A673 (cell line): ENCODE results near the gene MYL6B. TPM values are rescaled to one million over a fixed set of nuclear protein-coding genes. Genes with fewer than 3 reads are reported as not detected.
A peak's percentile ranks its signal among the peaks of the same experiment; 100 is the strongest.

Experiments
- Bru-seq: library from RNA; stranded (reverse); fragments of 400-500 nt; gene quantifications from one replicate; lab custom pipeline; 2021; lab: Mats Ljungman, UMichigan
- BruChase-seq, 2 experiments: library from RNA; stranded (reverse); fragments of 400-500 nt; gene quantifications; one replicate each; lab custom pipeline; 2021; lab: Mats Ljungman, UMichigan
- BruUV-seq: library from RNA; stranded (reverse); fragments of 400-500 nt; replicated peaks from 2 replicates; lab custom pipeline; 2021; lab: Mats Ljungman, UMichigan
- CTCF ChIA-PET: fragments of 300-600 bp; sonication (Branson Sonifier 250); formaldehyde crosslinking; loops from one replicate; lab custom pipeline; 2022; ENCODE audit warnings: antibody characterized with exemption; lab: Charles Lee
- POLR2A ChIA-PET: fragments of 300-600 bp; sonication (Branson Sonifier 250); formaldehyde crosslinking; loops from one replicate; lab custom pipeline; 2022; ENCODE audit warnings: antibody characterized with exemption; ENCODE audit not compliant: low non-redundant PET; lab: Charles Lee
- DNase-seq: peaks from one replicate; pipeline ENCODE4 v3.0.0-alpha.2; 2015; ENCODE audit warnings: low spot score
- H3K27ac ChIP-seq: fragments of 200-600 bp; sonication (generic); 2 replicates; pipeline ENCODE4 v1.5.1; 2016; ENCODE audit warnings: mixed run types, low read depth, mild to moderate bottlenecking, mixed read lengths, antibody characterized with exemption, low read length; ENCODE audit not compliant: poor library complexity, severe bottlenecking
- H3K27me3 ChIP-seq: fragments of 200-600 bp; sonication (generic); replicated peaks from 2 replicates; pipeline ENCODE4 v1.6.1; 2017; ENCODE audit warnings: mixed run types, low read depth, mild to moderate bottlenecking, mixed read lengths, antibody characterized with exemption, low read length; ENCODE audit not compliant: insufficient read depth, poor library complexity
- H3K36me3 ChIP-seq: fragments of 200-600 bp; sonication (generic); 2 replicates; pipeline ENCODE4 v1.6.1; 2016; ENCODE audit warnings: mixed run types, mild to moderate bottlenecking, mixed read lengths, antibody characterized with exemption, low read length; ENCODE audit not compliant: insufficient read depth, poor library complexity, severe bottlenecking
- H3K4me1 ChIP-seq: fragments of 200-600 bp; sonication (generic); 2 replicates; pipeline ENCODE4 v1.6.1; 2017; ENCODE audit warnings: mixed run types, mild to moderate bottlenecking, mixed read lengths, antibody characterized with exemption, low read length; ENCODE audit not compliant: insufficient read depth, poor library complexity, severe bottlenecking
- H3K4me3 ChIP-seq: fragments of 200-600 bp; sonication (generic); 2 replicates; pipeline ENCODE4 v1.5.1; 2016; ENCODE audit warnings: low read depth, mixed run types, mild to moderate bottlenecking, mixed read lengths, low read length; ENCODE audit not compliant: poor library complexity, severe bottlenecking
- H3K9me3 ChIP-seq: fragments of 200-600 bp; sonication (generic); 2 replicates; pipeline ENCODE4 v1.6.1; 2016; ENCODE audit warnings: mixed run types, low read depth, mild to moderate bottlenecking, mixed read lengths, antibody characterized with exemption, low read length; ENCODE audit not compliant: poor library complexity, severe bottlenecking
- EZH2 ChIP-seq: fragments of 200-600 bp; sonication (generic); IDR thresholded peaks from 2 replicates; pipeline ENCODE4 v1.6.1; 2017; ENCODE audit warnings: borderline replicate concordance, low read depth, mild to moderate bottlenecking, mixed read lengths, antibody characterized with exemption, low read length; ENCODE audit not compliant: poor library complexity, severe bottlenecking
- intact Hi-C: fragments of 100-400 bp; cut with micrococcal nuclease; formaldehyde crosslinking; loops from one replicate; pipeline ENCODE4 v1.10.0; 2022; ENCODE audit not compliant: unreplicated experiment
- long read RNA-seq: library from polyadenylated mRNA; stranded (forward); transcript quantifications from one replicate; pipeline ENCODE4 v2.0.0, GENCODE V29; 2022
- total RNA-seq: library from RNA; stranded (reverse); gene quantifications from 2 replicates; pipeline ENCODE4 v1.2.3, GENCODE V29; 2021
- TF ChIP-seq, protein P1 (sequence below): fragments of 300-800, 200-600 bp; sonication (generic); conservative IDR thresholded peaks from 2 replicates; pipeline ENCODE4 v1.5.1; 2017; ENCODE audit warnings: low read depth, mild to moderate bottlenecking, antibody characterized with exemption, low read length, moderate library complexity, mixed read lengths

MYL6B gene
- 180 and 181 TPM in 2 replicates for total RNA-seq
- Bru-seq, nascent RNA: percentile 74 among the genes with signal in this experiment
- BruChase-seq, experiment 1, labeled RNA remaining after a 2-hour chase: percentile 77 among the genes with signal in this experiment
- BruChase-seq, experiment 2, labeled RNA remaining after a 6-hour chase: percentile 83 among the genes with signal in this experiment
- long read RNA-seq, partial matches to known transcripts: 65 of 125 reads
- long read RNA-seq, other reads (novel, unspliced or antisense): 47 of 125 reads

DNA sequence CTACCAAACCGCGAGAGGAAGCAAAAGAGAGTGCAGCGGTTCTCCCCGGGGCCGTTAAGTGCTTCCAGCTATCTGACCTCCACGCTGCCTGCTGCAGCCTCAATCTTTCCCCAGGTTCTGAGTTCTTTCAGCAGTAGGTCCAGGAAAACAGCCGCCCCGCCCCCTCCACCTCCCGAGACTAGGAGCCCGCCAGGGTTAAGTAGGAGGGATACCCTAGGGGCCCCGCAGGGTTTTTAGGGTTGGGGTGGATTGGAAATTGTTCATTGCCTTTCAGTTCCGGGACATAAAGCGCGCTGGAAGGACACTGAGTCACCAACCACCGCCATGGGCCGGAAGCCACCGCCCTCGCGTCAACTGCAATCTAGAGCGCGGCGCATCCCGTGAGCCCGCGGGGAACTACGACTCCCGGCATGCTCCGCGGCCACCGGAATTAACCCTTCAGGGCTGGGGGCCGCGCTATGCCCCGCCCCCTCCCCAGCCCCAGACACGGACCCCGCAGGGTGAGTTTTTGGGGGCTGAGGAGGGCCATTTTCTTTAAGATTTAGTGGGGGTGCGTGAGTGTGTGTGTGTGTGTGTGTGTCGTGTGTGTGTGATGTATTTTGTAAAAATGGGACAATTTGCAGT lies at the start of gene MYL6B:
MYL6B (plus strand) TSS at position 456 of the 624 bp plus-strand sequence. CDS start 1,332 bp downstream, outside the sequence.
- Histone ChIP-seq H3K27ac (peak within 1 kb of the TSS; percentile 79), H3K4me3 (peak within 1 kb of the TSS; percentile 56), H3K9me3 (no peaks in the 10 kb centered on the region), H3K4me1 (peaks cover 20% of the 10 kb centered on the region), H3K27me3 (no peaks in the 10 kb centered on the region), H3K36me3 (no peaks in the 10 kb centered on the region)
- TF ChIP-seq, protein P1, sequence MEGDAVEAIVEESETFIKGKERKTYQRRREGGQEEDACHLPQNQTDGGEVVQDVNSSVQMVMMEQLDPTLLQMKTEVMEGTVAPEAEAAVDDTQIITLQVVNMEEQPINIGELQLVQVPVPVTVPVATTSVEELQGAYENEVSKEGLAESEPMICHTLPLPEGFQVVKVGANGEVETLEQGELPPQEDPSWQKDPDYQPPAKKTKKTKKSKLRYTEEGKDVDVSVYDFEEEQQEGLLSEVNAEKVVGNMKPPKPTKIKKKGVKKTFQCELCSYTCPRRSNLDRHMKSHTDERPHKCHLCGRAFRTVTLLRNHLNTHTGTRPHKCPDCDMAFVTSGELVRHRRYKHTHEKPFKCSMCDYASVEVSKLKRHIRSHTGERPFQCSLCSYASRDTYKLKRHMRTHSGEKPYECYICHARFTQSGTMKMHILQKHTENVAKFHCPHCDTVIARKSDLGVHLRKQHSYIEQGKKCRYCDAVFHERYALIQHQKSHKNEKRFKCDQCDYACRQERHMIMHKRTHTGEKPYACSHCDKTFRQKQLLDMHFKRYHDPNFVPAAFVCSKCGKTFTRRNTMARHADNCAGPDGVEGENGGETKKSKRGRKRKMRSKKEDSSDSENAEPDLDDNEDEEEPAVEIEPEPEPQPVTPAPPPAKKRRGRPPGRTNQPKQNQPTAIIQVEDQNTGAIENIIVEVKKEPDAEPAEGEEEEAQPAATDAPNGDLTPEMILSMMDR: no peak
- no peak for TF ChIP-seq EZH2
- peak; percentile 96 for DNase-seq
- ChIA-PET CTCF (no interaction called here), POLR2A (interaction anchor here (0.6 kb wide), 2 partner anchors 11 to 25 kb away, joined by 3 to 6 read pairs; no protein-coding TSS in a partner anchor)
- intact Hi-C loops: no loop called here
- no TSS peak for BruUV-seq

DNA sequence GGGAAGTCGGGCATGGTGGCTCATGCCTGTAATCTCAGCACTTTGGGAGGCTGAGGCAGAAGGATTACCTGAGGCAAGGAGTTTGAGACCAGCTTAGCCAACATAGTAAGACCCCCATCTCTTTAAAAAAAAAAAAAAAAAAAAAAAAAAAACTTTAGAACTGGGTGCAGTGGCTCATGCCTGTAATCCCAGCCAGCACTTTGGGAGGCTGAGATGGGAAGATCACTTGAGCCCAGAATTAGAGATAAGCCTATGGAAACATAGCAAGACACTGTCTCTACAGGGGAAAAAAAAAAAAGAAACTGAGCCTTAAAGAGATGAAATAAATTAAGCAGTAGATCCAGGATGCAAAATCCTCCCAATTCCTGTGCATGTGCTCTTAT lies 49.7 kb upstream of the MYL6B start:
- BruUV-seq: no TSS peak
- H3K27ac ChIP-seq: no peak overlapping the region
- ChIA-PET POLR2A (no interaction called here), CTCF (no interaction called here)
- H3K36me3 ChIP-seq: peaks cover 19% of the 10 kb centered on the region
- H3K9me3 ChIP-seq: no peaks in the 10 kb centered on the region
- no peak for TF ChIP-seq EZH2
- TF ChIP-seq, protein P1: no peak
- peaks cover 11% of the 10 kb centered on the region for H3K4me1 ChIP-seq
- DNase-seq: no peak
- H3K27me3 ChIP-seq: no peaks in the 10 kb centered on the region
- intact Hi-C loops: no loop called here
- no peak overlapping the region for H3K4me3 ChIP-seq

DNA sequence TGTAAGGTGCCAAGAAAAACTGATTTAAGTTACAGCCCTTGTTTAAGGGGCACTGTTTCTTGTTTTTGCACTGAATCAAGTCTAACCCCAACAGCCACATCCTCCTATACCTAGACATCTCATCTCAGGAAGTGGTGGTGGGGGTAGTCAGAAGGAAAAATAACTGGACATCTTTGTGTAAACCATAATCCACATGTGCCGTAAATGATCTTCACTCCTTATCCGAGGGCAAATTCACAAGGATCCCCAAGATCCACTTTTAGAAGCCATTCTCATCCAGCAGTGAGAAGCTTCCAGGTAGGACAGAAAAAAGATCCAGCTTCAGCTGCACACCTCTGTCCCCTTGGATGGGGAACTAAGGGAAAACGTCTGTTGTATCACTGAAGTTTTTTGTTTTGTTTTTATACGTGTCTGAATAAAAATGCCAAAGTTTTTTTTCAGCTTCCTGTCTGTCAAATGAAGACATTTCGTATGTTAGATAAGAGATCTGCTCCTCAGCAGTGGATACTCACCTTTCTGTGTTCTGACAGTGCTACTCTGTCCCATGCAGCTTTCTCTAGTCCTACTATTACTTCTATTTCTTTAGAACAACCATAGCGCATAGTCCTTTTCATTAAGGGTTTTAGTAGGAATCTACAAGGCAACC lies 49.2 kb upstream of the MYL6B start:
- Histone ChIP-seq H3K9me3 (no peaks in the 10 kb centered on the region), H3K4me3 (peak overlapping the region; percentile 87), H3K36me3 (peaks cover 24% of the 10 kb centered on the region), H3K27me3 (no peaks in the 10 kb centered on the region), H3K27ac (peak overlapping the region; percentile 94), H3K4me1 (peaks cover 11% of the 10 kb centered on the region)
- CTCF ChIA-PET: no interaction called here
- TF ChIP-seq EZH2: no peak
- TF ChIP-seq, protein P1: no peak
- intact Hi-C loops: no loop called here
- DNase-seq: no peak
- POLR2A ChIA-PET: no interaction called here
- no TSS peak for BruUV-seq
